DND-41 (cell line): ENCODE measurements around the gene RNASE1.

ENCODE experiments used
- EZH2 ChIP-seq: IDR thresholded peaks from 3 replicates; pipeline ENCODE4 v1.6.1; 2012; ENCODE audit warnings: borderline replicate concordance, low read depth, mild to moderate bottlenecking, moderate library complexity, low read length, inconsistent platforms; ENCODE audit not compliant: severe bottlenecking
- TF ChIP-seq, protein P1 (sequence below): IDR thresholded peaks from 2 replicates; pipeline ENCODE4 v1.5.1; 2012; ENCODE audit warnings: borderline replicate concordance, low read length, moderate library complexity, mild to moderate bottlenecking; ENCODE audit not compliant: poor library complexity, severe bottlenecking; ENCODE audit errors: extremely low read depth

DNA sequence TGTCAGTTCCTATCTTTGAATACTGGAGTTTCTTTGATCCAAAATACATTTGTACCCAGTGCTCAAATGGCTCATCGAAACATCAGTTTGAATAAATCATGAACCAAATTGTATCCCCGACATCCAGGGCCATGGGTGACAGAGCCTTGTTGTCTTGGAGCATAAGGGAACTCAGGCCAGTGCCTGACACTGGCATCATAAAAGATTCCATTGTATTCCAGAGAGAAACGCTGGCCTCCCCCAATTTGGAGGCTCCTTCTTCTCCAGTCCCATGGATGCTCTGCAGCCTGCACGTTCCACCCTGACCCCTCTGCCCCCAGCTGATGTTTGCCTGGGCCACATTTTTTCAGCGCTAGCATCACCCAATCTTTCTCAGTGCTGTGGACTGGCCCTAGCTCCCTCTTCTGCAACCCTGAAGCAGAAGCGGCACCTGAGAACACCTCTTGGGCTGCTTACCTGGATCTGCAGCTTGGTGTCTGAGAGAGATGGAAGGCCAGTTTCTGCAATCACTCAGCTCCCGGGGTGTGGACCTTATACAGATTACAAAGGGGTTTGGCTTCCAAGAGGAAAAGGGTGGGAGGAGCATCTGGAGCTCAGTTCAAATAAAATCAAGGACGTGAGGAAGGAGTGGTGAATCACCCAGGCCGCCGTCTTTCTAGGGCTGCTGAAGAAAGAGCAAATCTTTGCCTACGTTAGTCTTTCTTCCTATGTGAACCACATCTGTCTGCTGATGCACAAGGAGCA lies at the start of gene RNASE1:
- TF ChIP-seq, protein P1, sequence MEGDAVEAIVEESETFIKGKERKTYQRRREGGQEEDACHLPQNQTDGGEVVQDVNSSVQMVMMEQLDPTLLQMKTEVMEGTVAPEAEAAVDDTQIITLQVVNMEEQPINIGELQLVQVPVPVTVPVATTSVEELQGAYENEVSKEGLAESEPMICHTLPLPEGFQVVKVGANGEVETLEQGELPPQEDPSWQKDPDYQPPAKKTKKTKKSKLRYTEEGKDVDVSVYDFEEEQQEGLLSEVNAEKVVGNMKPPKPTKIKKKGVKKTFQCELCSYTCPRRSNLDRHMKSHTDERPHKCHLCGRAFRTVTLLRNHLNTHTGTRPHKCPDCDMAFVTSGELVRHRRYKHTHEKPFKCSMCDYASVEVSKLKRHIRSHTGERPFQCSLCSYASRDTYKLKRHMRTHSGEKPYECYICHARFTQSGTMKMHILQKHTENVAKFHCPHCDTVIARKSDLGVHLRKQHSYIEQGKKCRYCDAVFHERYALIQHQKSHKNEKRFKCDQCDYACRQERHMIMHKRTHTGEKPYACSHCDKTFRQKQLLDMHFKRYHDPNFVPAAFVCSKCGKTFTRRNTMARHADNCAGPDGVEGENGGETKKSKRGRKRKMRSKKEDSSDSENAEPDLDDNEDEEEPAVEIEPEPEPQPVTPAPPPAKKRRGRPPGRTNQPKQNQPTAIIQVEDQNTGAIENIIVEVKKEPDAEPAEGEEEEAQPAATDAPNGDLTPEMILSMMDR = no peak
- TF ChIP-seq EZH2 = no peak
